Right kidney (tissue), 9 donors: ENCODE results near the gene GPC6.
"Not testable (repeated sequence)": the region's sequence is repeated elsewhere in the genome, so short reads cannot be mapped to it uniquely, and the experiment has no call there.

Source experiments
- DNase-seq: peaks from one replicate; pipeline ENCODE4 v3.0.0-alpha.2; 2016
- long read RNA-seq, 8 donors: transcript quantifications; one replicate each; lab custom pipeline, GENCODE V29; 2026

The GPC6 gene
- long read RNA-seq, donor 1, transcript GPC6-202 (5 exons, 792 nt) = major isoform, 7 of 7 reads
- long read RNA-seq, donor 1, partial matches to known transcripts = 0 of 7 reads
- long read RNA-seq, donor 1, other reads (novel, unspliced or antisense) = 0 of 7 reads
- long read RNA-seq, donor 2, transcript GPC6-202 (5 exons, 792 nt) = major isoform, 14 of 14 reads
- long read RNA-seq, donor 2, partial matches to known transcripts = 0 of 14 reads
- long read RNA-seq, donor 2, other reads (novel, unspliced or antisense) = 0 of 14 reads
- long read RNA-seq, donor 3, transcript GPC6-202 (5 exons, 792 nt) = major isoform, 13 of 20 reads
- long read RNA-seq, donor 3, partial matches to known transcripts = 7 of 20 reads
- long read RNA-seq, donor 3, other reads (novel, unspliced or antisense) = 0 of 20 reads
- long read RNA-seq, donor 4, transcript GPC6-202 (5 exons, 792 nt) = major isoform, 18 of 18 reads
- long read RNA-seq, donor 4, partial matches to known transcripts = 0 of 18 reads
- long read RNA-seq, donor 4, other reads (novel, unspliced or antisense) = 0 of 18 reads
- long read RNA-seq, donor 5, transcript GPC6-202 (5 exons, 792 nt) = major isoform, 15 of 42 reads
- long read RNA-seq, donor 5, partial matches to known transcripts = 27 of 42 reads
- long read RNA-seq, donor 5, other reads (novel, unspliced or antisense) = 0 of 42 reads
- long read RNA-seq, donor 6, transcript GPC6-202 (5 exons, 792 nt) = major isoform, 14 of 41 reads
- long read RNA-seq, donor 6, partial matches to known transcripts = 27 of 41 reads
- long read RNA-seq, donor 6, other reads (novel, unspliced or antisense) = 0 of 41 reads
- long read RNA-seq, donor 7, transcript GPC6-202 (5 exons, 792 nt) = major isoform, 25 of 48 reads
- long read RNA-seq, donor 7, partial matches to known transcripts = 23 of 48 reads
- long read RNA-seq, donor 7, other reads (novel, unspliced or antisense) = 0 of 48 reads
- long read RNA-seq, donor 8, transcript GPC6-202 (5 exons, 792 nt) = major isoform, 14 of 14 reads
- long read RNA-seq, donor 8, partial matches to known transcripts = 0 of 14 reads
- long read RNA-seq, donor 8, other reads (novel, unspliced or antisense) = 0 of 14 reads

- DNase-seq = peak; percentile 93
These were observed at the start of gene GPC6 for GRCh38 chr13:93226623-93227279. Gene GPC6, plus strand, starts transcription at chr13:93226807.

GRCh38 chr13:93180356-93180969 lies 46.1 kb upstream of the GPC6 start:
- no peak for DNase-seq

- DNase-seq = no peak
These were observed 44.2 kb upstream of the GPC6 start for GRCh38 chr13:93182406-93182805.

- DNase-seq = no peak
These were observed 43.3 kb upstream of the GPC6 start for GRCh38 chr13:93183302-93183701.

- no peak for DNase-seq
These were observed 36.6 kb upstream of the GPC6 start for GRCh38 chr13:93190006-93190405.

- DNase-seq = no peak
These were observed 32.9 kb upstream of the GPC6 start for GRCh38 chr13:93193682-93194081.

- no peak for DNase-seq
These were observed 26.8 kb upstream of the GPC6 start for GRCh38 chr13:93199856-93200255.

GRCh38 chr13:93200626-93201025 lies 26.0 kb upstream of the GPC6 start:
- no peak for DNase-seq

GRCh38 chr13:93201992-93202558 lies 24.5 kb upstream of the GPC6 start:
- no peak for DNase-seq

GRCh38 chr13:93206778-93207392 lies 19.7 kb upstream of the GPC6 start:
- not testable (repeated sequence) for DNase-seq

GRCh38 chr13:93216122-93216521 lies 10.5 kb upstream of the GPC6 start:
- no peak for DNase-seq

- no peak for DNase-seq
These were observed 8.8 kb upstream of the GPC6 start for GRCh38 chr13:93217721-93218261.

GRCh38 chr13:93218583-93218982 lies 8.0 kb upstream of the GPC6 start:
- DNase-seq = no peak

- no peak for DNase-seq
These were observed 6.5 kb upstream of the GPC6 start for GRCh38 chr13:93220073-93220472.

- no peak for DNase-seq
These were observed 3.6 kb upstream of the GPC6 start for GRCh38 chr13:93222976-93223375.

- DNase-seq = no peak
These were observed 2.1 kb upstream of the GPC6 start for GRCh38 chr13:93224535-93224934.

GRCh38 chr13:93225610-93226009 lies 997 bp upstream of the GPC6 start:
- no peak for DNase-seq

- DNase-seq = no peak
These were observed 463 bp upstream of the GPC6 start for GRCh38 chr13:93226065-93226622.

- peak; percentile 98 for DNase-seq
These were observed 772 bp downstream of the GPC6 start for GRCh38 chr13:93227280-93227877.
